Measurements from ENCODE around the gene IRAK3.

The IRAK3 gene

GRCh38 chr12:66141299-66141698 is 47.7 kb upstream of the IRAK3 start:
- Histone ChIP-seq H3K27ac (ENCODE audit: low read length) (no peak overlapping the region), H3K4me1 (ENCODE audit: insufficient read depth, low read length) (no peaks in the 10 kb centered on the region), H2AFZ (ENCODE audit: low read depth, low read length) (no peak overlapping the region), H3K4me2 (ENCODE audit: insufficient read depth, low read length) (no peak overlapping the region), H4K20me1 (ENCODE audit: insufficient read depth, low read length) (no peaks in the 10 kb centered on the region), H3K9me3 (ENCODE audit: insufficient read depth, low read length, severe bottlenecking) (peaks cover 34% of the 10 kb centered on the region), H3K27me3 (ENCODE audit: insufficient read depth, low read length, poor library complexity) (no peaks in the 10 kb centered on the region), H3K9ac (ENCODE audit: low read depth, low read length) (no peak overlapping the region), H3K79me2 (ENCODE audit: insufficient read depth, low read length) (no peaks in the 10 kb centered on the region), H3K4me3 (ENCODE audit: low read depth in 1 of 2, low read length in 2 of 2) (no peak overlapping the region), H3K36me3 (ENCODE audit: insufficient read depth, low read length) (peaks cover 97% of the 10 kb centered on the region)
- no peak for ATAC-seq (ENCODE audit: insufficient read depth, low read depth)
- DNase-seq = no peak
- TF ChIP-seq CTCF (IDR thresholded peaks at IDR 0.05; ENCODE audit: borderline replicate concordance, extremely low read depth, low read length, poor library complexity, severe bottlenecking) (no peak), EZH2 (IDR thresholded peaks at IDR 0.05; ENCODE audit: borderline replicate concordance, low read depth, low read length, severe bottlenecking) (no peak)

DNA sequence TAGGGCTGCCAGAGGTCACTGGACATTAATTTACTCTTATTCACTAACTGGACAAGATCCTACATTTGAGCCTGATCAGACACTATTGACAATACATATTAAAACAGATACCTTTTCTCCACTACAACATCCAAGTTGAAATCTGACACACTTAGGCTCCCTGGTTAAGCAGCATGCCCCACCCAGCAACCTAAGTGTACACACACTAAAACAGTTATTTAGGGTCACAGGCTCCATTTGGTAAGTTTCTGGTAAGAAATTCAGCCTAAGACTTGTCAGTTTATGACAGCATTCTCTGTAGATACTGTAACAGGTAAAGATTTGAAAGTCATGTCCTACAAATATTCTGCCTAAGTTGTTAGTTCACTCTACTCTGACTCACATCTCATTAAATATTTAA is 46.2 kb upstream of the IRAK3 start:
- TF ChIP-seq CTCF (IDR thresholded peaks at IDR 0.05; ENCODE audit: borderline replicate concordance, extremely low read depth, low read length, poor library complexity, severe bottlenecking) (no peak), EZH2 (IDR thresholded peaks at IDR 0.05; ENCODE audit: borderline replicate concordance, low read depth, low read length, severe bottlenecking) (no peak)
- no peak overlapping the region for H3K9ac ChIP-seq (ENCODE audit: low read depth, low read length)
- peaks cover 88% of the 10 kb centered on the region for H3K36me3 ChIP-seq (ENCODE audit: insufficient read depth, low read length)
- H3K27me3 ChIP-seq (ENCODE audit: insufficient read depth, low read length, poor library complexity) = no peaks in the 10 kb centered on the region
- H3K4me2 ChIP-seq (ENCODE audit: insufficient read depth, low read length) = no peak overlapping the region
- no peaks in the 10 kb centered on the region for H3K79me2 ChIP-seq (ENCODE audit: insufficient read depth, low read length)
- ATAC-seq (ENCODE audit: insufficient read depth, low read depth) (no peak), DNase-seq (no peak)
- H3K4me3 ChIP-seq (ENCODE audit: low read depth in 1 of 2, low read length in 2 of 2) = no peak overlapping the region
- H3K4me1 ChIP-seq (ENCODE audit: insufficient read depth, low read length) = no peaks in the 10 kb centered on the region
- H3K27ac ChIP-seq (ENCODE audit: low read length) = no peak overlapping the region
- H4K20me1 ChIP-seq (ENCODE audit: insufficient read depth, low read length) = no peaks in the 10 kb centered on the region
- H3K9me3 ChIP-seq (ENCODE audit: insufficient read depth, low read length, severe bottlenecking) = peaks cover 34% of the 10 kb centered on the region
- H2AFZ ChIP-seq (ENCODE audit: low read depth, low read length) = no peak overlapping the region

GRCh38 chr12:66143868-66144267 is 45.1 kb upstream of the IRAK3 start:
- Histone ChIP-seq H2AFZ (ENCODE audit: low read depth, low read length) (no peak overlapping the region), H4K20me1 (ENCODE audit: insufficient read depth, low read length) (no peaks in the 10 kb centered on the region), H3K27me3 (ENCODE audit: insufficient read depth, low read length, poor library complexity) (no peaks in the 10 kb centered on the region), H3K4me3 (ENCODE audit: low read depth in 1 of 2, low read length in 2 of 2) (no peak overlapping the region), H3K27ac (ENCODE audit: low read length) (no peak overlapping the region), H3K4me1 (ENCODE audit: insufficient read depth, low read length) (no peaks in the 10 kb centered on the region), H3K4me2 (ENCODE audit: insufficient read depth, low read length) (no peak overlapping the region), H3K79me2 (ENCODE audit: insufficient read depth, low read length) (no peaks in the 10 kb centered on the region), H3K9me3 (ENCODE audit: insufficient read depth, low read length, severe bottlenecking) (peaks cover 34% of the 10 kb centered on the region), H3K36me3 (ENCODE audit: insufficient read depth, low read length) (peaks cover 85% of the 10 kb centered on the region), H3K9ac (ENCODE audit: low read depth, low read length) (no peak overlapping the region)
- DNase-seq (no peak), ATAC-seq (ENCODE audit: insufficient read depth, low read depth) (no peak)
- TF ChIP-seq CTCF (IDR thresholded peaks at IDR 0.05; ENCODE audit: borderline replicate concordance, extremely low read depth, low read length, poor library complexity, severe bottlenecking) (no peak), EZH2 (IDR thresholded peaks at IDR 0.05; ENCODE audit: borderline replicate concordance, low read depth, low read length, severe bottlenecking) (no peak)
